HL-60/S4 treated with retinoic acid at 250 ng/mL for 4 days and 3 days (cell line): ENCODE results near the gene TCOF1.

Source experiments
- in situ Hi-C: fragments of 300-500 bp; cut with MboI; formaldehyde crosslinking; loops from 2 replicates; pipeline ENCODE4 v1.7.0; 2022; ENCODE audit warnings: low sequenced_read_pairs

Gene TCOF1

GRCh38 chr5:150350524-150351344, 6.8 kb upstream of the TCOF1 start:
- in situ Hi-C loops: no loop called here

- in situ Hi-C loops: no loop called here
These were observed 5.1 kb upstream of the TCOF1 start for GRCh38 chr5:150352244-150353031.

GRCh38 chr5:150353032-150353675, 4.3 kb upstream of the TCOF1 start:
- in situ Hi-C loops: no loop called here

- in situ Hi-C loops: no loop called here
These were observed 1.7 kb upstream of the TCOF1 start for GRCh38 chr5:150355791-150356190.

- in situ Hi-C loops: no loop called here
These were observed 762 bp upstream of the TCOF1 start for GRCh38 chr5:150356575-150357294.

- in situ Hi-C loops: no loop called here
These were observed 981 bp downstream of the TCOF1 start for GRCh38 chr5:150358261-150359095.

- in situ Hi-C loops: no loop called here
These were observed 3.8 kb downstream of the TCOF1 start for GRCh38 chr5:150361301-150361700.

- in situ Hi-C loops: no loop called here
These were observed 5.7 kb downstream of the TCOF1 start for GRCh38 chr5:150363185-150363584.

GRCh38 chr5:150364004-150364403, 6.5 kb downstream of the TCOF1 start:
- in situ Hi-C loops: no loop called here

GRCh38 chr5:150368526-150368925, 11.0 kb downstream of the TCOF1 start:
- in situ Hi-C loops: no loop called here

GRCh38 chr5:150372639-150373038, 15.1 kb downstream of the TCOF1 start:
- in situ Hi-C loops: no loop called here

GRCh38 chr5:150374651-150375050, 17.2 kb downstream of the TCOF1 start:
- in situ Hi-C loops: no loop called here

GRCh38 chr5:150376799-150377771, 19.6 kb downstream of the TCOF1 start:
- in situ Hi-C loops: no loop called here

- in situ Hi-C loops: no loop called here
These were observed 20.6 kb downstream of the TCOF1 start for GRCh38 chr5:150377964-150378694.

GRCh38 chr5:150384701-150385100, 27.2 kb downstream of the TCOF1 start:
- in situ Hi-C loops: no loop called here

GRCh38 chr5:150386024-150386855, 28.7 kb downstream of the TCOF1 start:
- in situ Hi-C loops: no loop called here

- in situ Hi-C loops: no loop called here
These were observed 32.2 kb downstream of the TCOF1 start for GRCh38 chr5:150389531-150390266.
